ENCODE results near the gene CD300A. TPM values are rescaled to one million over a fixed set of nuclear protein-coding genes. Genes with fewer than 3 reads are reported as not detected.

Gene CD300A
- total and polyA plus RNA-seq, 2 donors (not counting 3 experiments of a cell fraction or from before 2014, with no cell fraction given): not detected

DNA sequence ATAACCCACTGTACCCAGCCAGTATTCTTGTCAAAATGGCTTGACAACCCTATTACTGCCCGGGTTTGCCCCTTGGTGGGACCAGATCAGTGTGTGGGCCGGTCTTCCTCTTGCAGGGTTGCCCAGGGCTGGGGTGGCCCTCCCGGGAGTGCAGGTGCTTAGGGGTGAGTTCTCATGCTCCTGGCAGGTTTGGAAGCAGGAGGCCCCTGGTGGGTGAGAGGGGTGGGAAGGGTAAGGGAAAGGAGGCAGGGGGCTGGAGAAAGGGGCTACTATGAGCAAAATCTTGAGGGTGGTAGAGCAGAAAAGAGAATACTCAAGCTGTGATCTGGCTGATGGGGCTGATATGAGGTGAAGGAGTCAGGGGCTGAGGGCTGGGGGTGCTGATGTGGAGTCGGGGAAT lies 6.5 kb downstream of the CD300A start:
- ChIA-PET CTCF (interaction anchor here (2.3 kb wide), 1 partner anchor 94 kb away, joined by 5 read pairs; no protein-coding TSS in a partner anchor), POLR2A (no interaction called here)
- no peak overlapping the region for H3K4me2 ChIP-seq (ENCODE audit: insufficient read depth, low read length)
- DNase-seq (ENCODE audit: low read depth, low spot score) (no peak), FAIRE-seq (no peak)
- H3K36me3 ChIP-seq (ENCODE audit: control insufficient read depth in 2 of 2, extremely low read depth in 1 of 2, insufficient read depth in 2 of 2, low read length in 2 of 2): no peaks in the 10 kb centered on the region
- intact Hi-C loops (cut with micrococcal nuclease): no loop called here
- no peaks in the 10 kb centered on the region for H4K20me1 ChIP-seq (replicated peaks; ENCODE audit: control insufficient read depth, extremely low read depth, insufficient read depth, low read length)
- H3K79me2 ChIP-seq (ENCODE audit: control insufficient read depth, insufficient read depth, low read length): no peaks in the 10 kb centered on the region
- no peaks in the 10 kb centered on the region for H3K27me3 ChIP-seq (ENCODE audit: control insufficient read depth in 2 of 2, insufficient read depth in 2 of 2, low read length in 2 of 2)
- H3K9ac ChIP-seq (replicated peaks; ENCODE audit: extremely low read depth, insufficient read depth, low read length): no peak overlapping the region
- H3K9me3 ChIP-seq (replicated peaks; ENCODE audit: control insufficient read depth, insufficient read depth, low read length): no peaks in the 10 kb centered on the region
- TF ChIP-seq POLR2A (IDR thresholded peaks at IDR 0.05; ENCODE audit: low read depth, low read length) (no peak), GATA2 (IDR thresholded peaks at IDR 0.05; ENCODE audit: insufficient read depth, insufficient read length, low read depth, low read length) (no peak), EZH2 (IDR thresholded peaks at IDR 0.05; ENCODE audit: borderline replicate concordance, low read depth, low read length, severe bottlenecking) (no peak), FOS (IDR thresholded peaks at IDR 0.05; ENCODE audit: borderline replicate concordance, insufficient read depth, low read length) (no peak)
- TF ChIP-seq, protein P1, sequence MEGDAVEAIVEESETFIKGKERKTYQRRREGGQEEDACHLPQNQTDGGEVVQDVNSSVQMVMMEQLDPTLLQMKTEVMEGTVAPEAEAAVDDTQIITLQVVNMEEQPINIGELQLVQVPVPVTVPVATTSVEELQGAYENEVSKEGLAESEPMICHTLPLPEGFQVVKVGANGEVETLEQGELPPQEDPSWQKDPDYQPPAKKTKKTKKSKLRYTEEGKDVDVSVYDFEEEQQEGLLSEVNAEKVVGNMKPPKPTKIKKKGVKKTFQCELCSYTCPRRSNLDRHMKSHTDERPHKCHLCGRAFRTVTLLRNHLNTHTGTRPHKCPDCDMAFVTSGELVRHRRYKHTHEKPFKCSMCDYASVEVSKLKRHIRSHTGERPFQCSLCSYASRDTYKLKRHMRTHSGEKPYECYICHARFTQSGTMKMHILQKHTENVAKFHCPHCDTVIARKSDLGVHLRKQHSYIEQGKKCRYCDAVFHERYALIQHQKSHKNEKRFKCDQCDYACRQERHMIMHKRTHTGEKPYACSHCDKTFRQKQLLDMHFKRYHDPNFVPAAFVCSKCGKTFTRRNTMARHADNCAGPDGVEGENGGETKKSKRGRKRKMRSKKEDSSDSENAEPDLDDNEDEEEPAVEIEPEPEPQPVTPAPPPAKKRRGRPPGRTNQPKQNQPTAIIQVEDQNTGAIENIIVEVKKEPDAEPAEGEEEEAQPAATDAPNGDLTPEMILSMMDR (IDR thresholded peaks at IDR 0.05; ENCODE audit: extremely low read depth in 1 of 2, insufficient read depth in 1 of 2, low read depth in 1 of 2, low read length in 2 of 2): no peak
- no peaks in the 10 kb centered on the region for H3K4me1 ChIP-seq (ENCODE audit: control insufficient read depth, extremely low read depth, insufficient read depth, low read length)
- H3K9me1 ChIP-seq (replicated peaks; ENCODE audit: control insufficient read depth, extremely low read depth, insufficient read depth, low read length): no peaks in the 10 kb centered on the region
- dilution Hi-C loops (cut with MboI; ENCODE audit: extremely low pct_ligation_motif_present, low sequenced_read_pairs): no loop called here
- no peak overlapping the region for H2AFZ ChIP-seq (ENCODE audit: low read depth, low read length)
- no peak overlapping the region for H3K4me3 ChIP-seq (replicated peaks in 1 of 3; ENCODE audit: insufficient read depth in 1 of 3, low read depth in 1 of 3, low read length in 3 of 3)
- no peak overlapping the region for H3K27ac ChIP-seq (ENCODE audit: insufficient read depth, low read depth, low read length)
- BruUV-seq (replicated peaks): no TSS peak

DNA sequence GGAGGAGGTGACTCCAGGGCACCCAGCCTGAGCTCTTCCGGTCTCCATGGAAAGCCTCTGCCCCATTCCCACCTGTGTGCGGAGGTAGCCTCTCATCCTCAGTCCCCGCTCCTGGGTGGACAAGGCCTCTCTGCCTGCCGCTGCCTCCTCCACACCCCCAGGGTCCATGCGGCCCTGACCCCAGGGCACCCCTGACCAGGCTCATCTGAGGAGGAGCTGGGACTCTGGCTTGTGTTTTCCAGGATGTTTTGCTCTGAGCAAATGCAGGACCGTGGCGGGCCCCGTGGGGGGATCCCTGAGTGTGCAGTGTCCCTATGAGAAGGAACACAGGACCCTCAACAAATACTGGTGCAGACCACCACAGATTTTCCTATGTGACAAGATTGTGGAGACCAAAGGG lies 6.9 kb downstream of the CD300A start:
- Histone ChIP-seq H3K36me3 (ENCODE audit: control insufficient read depth in 2 of 2, extremely low read depth in 1 of 2, insufficient read depth in 2 of 2, low read length in 2 of 2) (no peaks in the 10 kb centered on the region), H3K9me3 (replicated peaks; ENCODE audit: control insufficient read depth, insufficient read depth, low read length) (no peaks in the 10 kb centered on the region), H4K20me1 (replicated peaks; ENCODE audit: control insufficient read depth, extremely low read depth, insufficient read depth, low read length) (no peaks in the 10 kb centered on the region), H3K4me2 (ENCODE audit: insufficient read depth, low read length) (no peak overlapping the region), H3K4me1 (ENCODE audit: control insufficient read depth, extremely low read depth, insufficient read depth, low read length) (no peaks in the 10 kb centered on the region), H2AFZ (ENCODE audit: low read depth, low read length) (no peak overlapping the region), H3K79me2 (ENCODE audit: control insufficient read depth, insufficient read depth, low read length) (no peaks in the 10 kb centered on the region), H3K27me3 (ENCODE audit: control insufficient read depth in 2 of 2, insufficient read depth in 2 of 2, low read length in 2 of 2) (no peaks in the 10 kb centered on the region), H3K27ac (ENCODE audit: insufficient read depth, low read depth, low read length) (no peak overlapping the region), H3K9ac (replicated peaks; ENCODE audit: extremely low read depth, insufficient read depth, low read length) (no peak overlapping the region), H3K9me1 (replicated peaks; ENCODE audit: control insufficient read depth, extremely low read depth, insufficient read depth, low read length) (no peaks in the 10 kb centered on the region), H3K4me3 (replicated peaks in 1 of 3; ENCODE audit: insufficient read depth in 1 of 3, low read depth in 1 of 3, low read length in 3 of 3) (no peak overlapping the region)
- dilution Hi-C loops (cut with MboI; ENCODE audit: extremely low pct_ligation_motif_present, low sequenced_read_pairs): no loop called here
- no TSS peak for BruUV-seq (replicated peaks)
- ChIA-PET CTCF (interaction anchor here (2.3 kb wide), 1 partner anchor 94 kb away, joined by 5 read pairs; no protein-coding TSS in a partner anchor), POLR2A (no interaction called here)
- TF ChIP-seq POLR2AphosphoS5 (IDR thresholded peaks at IDR 0.05; ENCODE audit: insufficient read depth, low read depth, low read length): no peak
- no peak for TF ChIP-seq MYC (IDR thresholded peaks at IDR 0.05; ENCODE audit: low read depth, low read length)
- DNase-seq (ENCODE audit: low read depth, low spot score) (no peak), FAIRE-seq (no peak)
- intact Hi-C loops (cut with micrococcal nuclease): no loop called here

All from endothelial cell of umbilical vein (primary cell).